ENCODE results near the gene TENM3.

Gene TENM3

DNA sequence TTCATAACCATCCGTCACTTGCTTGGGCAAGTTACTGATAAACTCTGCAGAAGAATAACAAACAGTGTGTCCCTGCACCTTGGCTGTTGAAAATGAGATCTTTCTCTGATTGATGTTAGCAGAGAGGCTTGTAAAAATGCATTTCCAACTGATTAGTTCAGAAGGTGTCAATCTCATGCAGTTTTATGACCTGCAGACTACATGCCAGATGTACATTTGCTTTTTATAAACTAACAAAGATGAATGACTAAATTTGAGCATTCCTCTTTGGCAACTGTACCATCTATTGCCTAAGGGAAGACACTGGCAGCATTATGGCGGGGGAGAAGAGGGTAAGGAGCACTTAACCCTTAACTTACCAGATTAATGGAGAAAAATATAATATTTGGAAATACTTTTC is 481.2 kb downstream of the TENM3 start:
- DNase-seq, result no peak

- DNase-seq, result no peak
Measured at GRCh38 chr4:182729516-182729915, 486.3 kb downstream of the TENM3 start.

DNA sequence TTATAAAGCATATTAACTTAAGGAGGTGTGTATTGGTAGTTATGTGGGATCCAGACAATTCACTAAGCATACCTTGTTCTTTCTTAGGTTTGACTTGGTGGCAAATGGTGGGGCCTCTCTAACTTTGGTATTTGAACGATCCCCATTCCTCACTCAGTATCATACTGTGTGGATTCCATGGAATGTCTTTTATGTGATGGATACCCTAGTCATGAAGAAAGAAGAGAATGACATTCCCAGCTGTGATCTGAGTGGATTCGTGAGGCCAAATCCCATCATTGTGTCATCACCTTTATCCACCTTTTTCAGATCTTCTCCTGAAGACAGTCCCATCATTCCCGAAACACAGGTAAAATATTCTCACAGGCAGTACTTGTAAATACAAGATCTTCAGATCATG is 487.6 kb downstream of the TENM3 start:
- no peak for DNase-seq

- no peak for DNase-seq
Measured at GRCh38 chr4:182736207-182736606, 493.0 kb downstream of the TENM3 start.

GRCh38 chr4:182738283-182739047 is 495.3 kb downstream of the TENM3 start:
- DNase-seq, result no peak

- no peak for DNase-seq
Measured at GRCh38 chr4:182740256-182740655, 497.1 kb downstream of the TENM3 start.

DNA sequence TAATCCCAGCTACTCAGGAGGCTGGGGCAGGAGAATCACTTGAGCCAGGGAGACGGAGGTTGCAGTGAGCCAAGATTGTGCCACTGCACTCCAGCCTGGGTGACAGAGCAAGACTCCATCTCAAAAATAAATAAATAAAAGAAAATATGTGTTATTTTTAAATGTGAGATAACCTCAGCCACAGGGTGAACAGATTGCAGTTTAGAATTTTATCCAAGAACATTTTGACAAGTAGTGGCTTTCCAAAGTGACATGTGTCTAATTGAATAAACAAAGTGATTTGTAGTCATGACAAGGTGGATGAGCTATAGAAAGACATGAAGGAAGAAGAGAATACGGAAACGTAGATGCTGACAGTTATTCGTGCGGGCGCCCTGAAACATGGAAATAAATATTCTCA is 497.9 kb downstream of the TENM3 start:
- no peak for DNase-seq

GRCh38 chr4:182741914-182742313 is 498.7 kb downstream of the TENM3 start:
- DNase-seq, result no peak

- no peak for DNase-seq
Measured at GRCh38 chr4:182743815-182744214, 500.6 kb downstream of the TENM3 start.

DNA sequence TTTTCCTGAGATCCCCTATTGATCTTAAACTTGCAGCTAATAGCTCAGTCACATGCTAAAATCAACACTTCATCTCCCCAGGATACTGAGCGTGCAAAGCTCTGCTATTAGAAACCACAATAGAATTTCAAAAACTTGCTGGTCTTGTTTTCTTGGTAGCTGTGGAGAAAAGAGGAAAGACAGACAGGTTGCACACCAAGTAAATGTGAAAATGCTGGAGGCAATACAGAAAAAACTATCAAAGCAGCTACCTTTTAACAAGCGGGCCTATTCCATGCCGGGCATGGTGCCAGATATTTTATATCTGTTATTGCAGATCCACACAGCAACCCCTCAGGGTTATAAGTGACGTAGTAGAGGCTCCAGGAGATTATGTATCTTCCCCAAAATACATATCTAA is 502.0 kb downstream of the TENM3 start:
- no peak for DNase-seq

DNA sequence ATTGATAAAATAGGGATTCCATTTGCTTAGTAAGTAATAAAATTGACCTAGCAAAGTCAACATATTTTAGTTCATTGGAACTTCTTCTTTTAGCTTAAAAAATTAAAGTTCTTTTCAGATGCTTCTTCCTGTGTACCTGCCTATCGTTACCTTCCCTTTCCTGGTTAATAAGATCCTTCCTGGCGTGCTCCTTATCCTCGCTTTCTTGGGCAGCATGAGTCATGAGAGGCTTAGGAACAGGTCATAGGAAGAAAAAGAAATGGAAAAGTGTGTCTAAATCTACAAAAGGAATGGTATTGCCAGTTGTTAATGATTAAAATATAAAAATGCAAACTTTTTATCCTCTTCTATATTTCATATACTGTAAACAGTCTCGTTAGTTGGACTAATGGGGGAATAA is 503.7 kb downstream of the TENM3 start:
- DNase-seq, result no peak

- peak in 1 of 58 donors; percentile 8 for DNase-seq
Measured at GRCh38 chr4:182748283-182748682, 505.1 kb downstream of the TENM3 start.

DNA sequence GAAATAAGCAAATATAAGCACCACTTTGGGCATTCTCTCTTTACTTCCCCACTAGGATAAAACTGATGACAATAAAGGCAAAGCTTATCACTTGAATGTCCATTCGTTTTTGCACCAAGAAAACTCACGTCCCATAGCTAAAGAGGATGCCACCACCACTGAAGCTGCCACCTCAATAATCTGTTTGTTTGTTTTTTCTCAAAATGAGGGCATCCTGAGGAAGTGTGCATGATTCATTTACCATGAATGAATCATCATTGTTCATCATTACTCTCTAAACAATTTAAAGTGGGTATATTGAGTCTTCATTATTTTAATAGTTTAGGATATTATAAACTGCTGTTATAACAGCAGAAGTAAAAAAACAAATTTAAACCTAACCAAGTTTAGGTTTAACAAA is 505.7 kb downstream of the TENM3 start:
- no peak for DNase-seq

DNA sequence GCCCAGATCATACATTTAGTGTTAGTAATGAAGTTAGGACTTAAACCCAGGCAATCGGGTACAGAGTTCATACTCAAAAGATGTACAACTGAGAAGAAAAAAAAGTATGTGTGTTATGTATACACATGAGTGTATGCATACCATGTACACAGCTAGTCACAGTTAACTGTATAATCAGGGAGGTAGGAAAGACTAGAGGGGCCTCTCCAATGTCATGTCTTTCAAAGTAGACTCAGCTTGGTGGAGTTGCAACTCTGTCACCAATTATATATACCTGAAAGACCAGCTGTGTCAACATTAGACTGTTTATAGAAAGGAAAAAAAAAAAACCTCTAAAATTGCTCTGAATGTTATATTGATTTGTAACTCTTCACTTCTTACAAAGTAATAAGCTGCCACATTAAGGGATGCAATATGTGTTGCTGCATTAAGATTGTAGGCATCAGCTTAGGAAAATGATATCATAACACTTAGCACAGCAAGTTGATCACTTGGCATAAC is 506.5 kb downstream of the TENM3 start:
- no peak for DNase-seq

DNA sequence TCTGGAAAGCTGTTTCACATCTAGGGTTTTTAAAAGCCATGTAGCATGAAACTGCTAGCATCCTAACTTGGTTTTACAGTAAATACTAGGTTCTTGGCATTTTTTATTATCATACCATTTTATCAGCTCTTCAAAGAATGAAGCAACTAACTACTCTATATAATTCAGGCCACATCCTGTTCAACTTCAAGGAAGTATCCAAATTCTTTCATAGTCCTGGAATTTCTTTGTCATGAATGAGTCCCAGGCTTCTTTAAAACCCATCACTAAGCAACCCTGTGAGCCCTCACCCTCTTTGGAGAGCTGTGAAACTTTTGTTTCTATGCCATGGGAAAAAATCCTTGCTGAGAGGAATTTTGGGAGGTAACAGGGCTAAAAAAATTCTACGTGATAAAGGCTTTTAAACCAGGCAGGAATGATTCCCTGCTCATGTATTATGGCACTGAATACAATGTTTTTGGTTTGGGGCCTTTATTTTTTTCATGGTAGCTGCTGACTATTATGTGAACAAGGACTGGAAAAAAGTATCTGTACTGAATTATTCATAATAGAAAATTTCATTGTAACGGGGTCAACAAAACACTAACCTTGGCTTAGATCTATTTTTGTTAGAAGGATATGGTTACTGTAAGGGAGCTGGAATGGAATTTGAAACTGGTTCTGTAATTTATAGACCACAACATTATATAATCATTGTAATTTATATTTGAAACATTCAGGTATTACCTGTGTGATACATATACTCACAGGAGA is 509.1 kb downstream of the TENM3 start:
- no peak for DNase-seq

DNA sequence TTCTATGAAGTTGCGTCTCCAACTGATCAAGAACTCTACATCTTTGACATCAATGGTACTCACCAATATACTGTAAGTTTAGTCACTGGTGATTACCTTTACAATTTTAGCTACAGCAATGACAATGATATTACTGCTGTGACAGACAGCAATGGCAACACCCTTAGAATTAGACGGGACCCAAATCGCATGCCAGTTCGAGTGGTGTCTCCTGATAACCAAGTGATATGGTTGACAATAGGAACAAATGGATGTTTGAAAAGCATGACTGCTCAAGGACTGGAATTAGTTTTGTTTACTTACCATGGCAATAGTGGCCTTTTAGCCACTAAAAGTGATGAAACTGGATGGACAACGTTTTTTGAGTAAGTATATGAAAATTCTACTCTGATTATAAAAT is 511.7 kb downstream of the TENM3 start:
- no peak for DNase-seq

DNA sequence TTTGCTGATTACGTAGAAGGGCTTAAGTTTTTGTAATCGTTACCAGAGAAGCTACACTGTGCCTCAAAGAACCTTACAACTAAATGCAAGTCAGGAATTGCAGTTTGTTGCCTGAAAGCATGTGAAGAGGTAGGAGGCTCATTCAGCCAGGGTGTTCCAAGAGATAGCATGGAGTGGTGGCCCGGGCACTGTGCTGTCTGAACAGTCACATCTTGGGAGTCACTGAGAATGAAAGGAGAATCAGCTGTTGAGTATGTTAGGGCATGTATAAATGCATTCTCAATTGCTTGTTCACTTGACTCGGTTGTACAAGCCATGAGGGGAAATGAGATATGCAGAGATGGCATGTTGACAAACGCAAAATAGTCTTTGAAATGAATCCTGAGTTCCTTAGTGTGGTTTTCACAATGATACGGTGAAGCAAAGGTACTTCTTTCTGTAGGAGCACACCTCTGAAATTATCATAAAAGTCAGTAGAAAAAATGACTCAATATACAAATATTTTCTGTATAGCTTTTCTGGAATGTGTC is 513.0 kb downstream of the TENM3 start:
- no peak for DNase-seq

GRCh38 chr4:182758273-182758672 is 515.1 kb downstream of the TENM3 start:
- DNase-seq, result no peak

GRCh38 chr4:182760551-182761043 is 517.4 kb downstream of the TENM3 start:
- no peak for DNase-seq

- no peak for DNase-seq
Measured at GRCh38 chr4:182764137-182764536, 520.9 kb downstream of the TENM3 start.

- DNase-seq, result no peak
Measured at GRCh38 chr4:182764642-182765041, 521.4 kb downstream of the TENM3 start.

Measured in anterior cingulate cortex (tissue), 58 donors.